ENCODE measurements around the gene LOXL4. TPM values are rescaled to one million over a fixed set of nuclear protein-coding genes. Genes with fewer than 3 reads are reported as not detected.

The LOXL4 gene
- total and polyA plus RNA-seq, 8 donors: 2.5 to 7.0 (median 5.6) TPM

DNA sequence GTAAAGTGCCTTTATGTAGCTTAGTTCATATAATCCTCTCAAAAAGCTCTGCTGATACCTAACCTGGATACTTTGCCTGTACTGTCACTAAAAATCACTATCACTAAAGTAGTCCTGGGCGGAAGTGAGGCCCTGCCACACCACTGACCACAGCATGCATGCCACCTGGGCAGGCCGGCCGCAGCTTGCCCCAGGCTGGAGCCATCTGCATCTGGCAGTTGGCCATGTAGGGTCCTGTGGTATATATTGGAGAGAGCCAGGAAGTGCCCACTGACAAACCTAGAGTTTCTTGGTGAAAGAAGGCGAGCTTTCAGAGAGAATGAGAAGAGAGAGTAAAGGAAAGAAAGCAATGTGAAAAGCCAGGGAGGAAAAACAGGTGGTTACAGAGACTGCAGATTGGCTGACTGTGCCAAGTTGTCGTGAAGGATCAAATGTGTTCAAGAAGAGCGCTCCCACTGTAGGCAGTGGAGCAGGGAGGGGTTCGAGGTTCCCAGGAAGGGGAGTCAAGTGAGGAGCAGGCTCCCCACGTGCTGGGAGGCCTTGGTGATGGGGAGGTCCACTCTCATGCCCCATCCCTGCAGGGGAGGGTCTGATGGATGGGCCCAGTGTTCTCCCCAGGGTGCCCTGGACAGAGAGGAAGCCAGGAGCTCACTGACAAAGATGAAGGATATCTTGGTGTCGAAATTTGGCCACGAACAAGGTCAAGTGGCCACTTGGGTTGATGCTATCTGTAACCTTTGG lies 13.6 kb downstream of the LOXL4 start:
- no peak overlapping the region for H3K4me3 ChIP-seq
- no peak for DNase-seq
- H3K4me1 ChIP-seq: peaks cover 0 to 3% of the 10 kb centered on the region in 2 donors

DNA sequence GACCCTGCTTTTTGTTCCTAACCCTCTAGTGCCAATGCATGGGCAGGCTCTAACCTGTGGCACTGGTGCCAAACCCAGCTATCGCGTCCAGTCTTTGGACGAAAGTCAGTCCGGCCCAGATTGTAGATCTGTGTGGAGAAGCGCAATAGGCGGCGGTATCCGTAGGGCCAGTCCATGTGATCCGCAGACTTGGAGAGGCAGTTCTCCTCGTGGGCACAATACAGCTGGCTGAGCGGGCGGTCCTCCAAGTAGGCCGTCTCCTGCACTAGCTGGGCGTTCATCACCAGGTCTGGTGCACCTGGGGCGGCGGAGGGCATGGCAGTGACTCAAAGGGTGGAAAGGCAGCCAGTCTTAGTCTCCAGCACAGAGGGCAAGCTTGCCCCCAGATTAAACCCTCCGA lies 14.5 kb downstream of the LOXL4 start:
- no peak overlapping the region for H3K27ac ChIP-seq
- no peak for DNase-seq
- no peaks in the 10 kb centered on the region for H3K9me3 ChIP-seq
- TF ChIP-seq, protein P1, sequence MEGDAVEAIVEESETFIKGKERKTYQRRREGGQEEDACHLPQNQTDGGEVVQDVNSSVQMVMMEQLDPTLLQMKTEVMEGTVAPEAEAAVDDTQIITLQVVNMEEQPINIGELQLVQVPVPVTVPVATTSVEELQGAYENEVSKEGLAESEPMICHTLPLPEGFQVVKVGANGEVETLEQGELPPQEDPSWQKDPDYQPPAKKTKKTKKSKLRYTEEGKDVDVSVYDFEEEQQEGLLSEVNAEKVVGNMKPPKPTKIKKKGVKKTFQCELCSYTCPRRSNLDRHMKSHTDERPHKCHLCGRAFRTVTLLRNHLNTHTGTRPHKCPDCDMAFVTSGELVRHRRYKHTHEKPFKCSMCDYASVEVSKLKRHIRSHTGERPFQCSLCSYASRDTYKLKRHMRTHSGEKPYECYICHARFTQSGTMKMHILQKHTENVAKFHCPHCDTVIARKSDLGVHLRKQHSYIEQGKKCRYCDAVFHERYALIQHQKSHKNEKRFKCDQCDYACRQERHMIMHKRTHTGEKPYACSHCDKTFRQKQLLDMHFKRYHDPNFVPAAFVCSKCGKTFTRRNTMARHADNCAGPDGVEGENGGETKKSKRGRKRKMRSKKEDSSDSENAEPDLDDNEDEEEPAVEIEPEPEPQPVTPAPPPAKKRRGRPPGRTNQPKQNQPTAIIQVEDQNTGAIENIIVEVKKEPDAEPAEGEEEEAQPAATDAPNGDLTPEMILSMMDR (IDR thresholded peaks at IDR 0.05): no peak
- H3K4me3 ChIP-seq: no peak overlapping the region
- H3K4me1 ChIP-seq: no peaks in the 10 kb centered on the region
- intact Hi-C loops (cut with DNase I): no loop called here
- ATAC-seq: no peak
- no peaks in the 10 kb centered on the region for H3K27me3 ChIP-seq
- peaks cover 0 to 51% of the 10 kb centered on the region in 2 donors for H3K36me3 ChIP-seq

More for the DNA sequence above, 13.6 kb downstream of the LOXL4 start:
- Histone ChIP-seq H3K36me3 (peaks cover 0 to 41% of the 10 kb centered on the region in 2 donors), H3K27ac (no peak overlapping the region), H3K9me3 (no peaks in the 10 kb centered on the region), H3K27me3 (no peaks in the 10 kb centered on the region)
- no peak for ATAC-seq
- TF ChIP-seq, protein P1 (IDR thresholded peaks at IDR 0.05): no peak
- intact Hi-C loops (cut with DNase I): no loop called here

GRCh38 chr10:98252464-98252863 lies 15.5 kb downstream of the LOXL4 start:
- no peaks in the 10 kb centered on the region for H3K27me3 ChIP-seq
- intact Hi-C loops (cut with DNase I): no loop called here
- no peak overlapping the region for H3K27ac ChIP-seq
- no peaks in the 10 kb centered on the region for H3K4me1 ChIP-seq
- H3K9me3 ChIP-seq: no peaks in the 10 kb centered on the region
- H3K4me3 ChIP-seq: no peak overlapping the region
- ATAC-seq (no peak), DNase-seq (no peak)
- peaks cover 0 to 61% of the 10 kb centered on the region in 2 donors for H3K36me3 ChIP-seq
- TF ChIP-seq, protein P1 (IDR thresholded peaks at IDR 0.05): no peak

GRCh38 chr10:98251399-98251798 lies 16.6 kb downstream of the LOXL4 start:
- ATAC-seq: no peak
- peaks cover 0 to 67% of the 10 kb centered on the region in 2 donors for H3K36me3 ChIP-seq
- no peaks in the 10 kb centered on the region for H3K9me3 ChIP-seq
- intact Hi-C loops (cut with DNase I): no loop called here
- no peak overlapping the region for H3K27ac ChIP-seq
- TF ChIP-seq, protein P1 (IDR thresholded peaks at IDR 0.05): no peak
- H3K4me3 ChIP-seq: no peak overlapping the region
- H3K27me3 ChIP-seq: no peaks in the 10 kb centered on the region
- no peak for DNase-seq
- H3K4me1 ChIP-seq: no peaks in the 10 kb centered on the region

DNA sequence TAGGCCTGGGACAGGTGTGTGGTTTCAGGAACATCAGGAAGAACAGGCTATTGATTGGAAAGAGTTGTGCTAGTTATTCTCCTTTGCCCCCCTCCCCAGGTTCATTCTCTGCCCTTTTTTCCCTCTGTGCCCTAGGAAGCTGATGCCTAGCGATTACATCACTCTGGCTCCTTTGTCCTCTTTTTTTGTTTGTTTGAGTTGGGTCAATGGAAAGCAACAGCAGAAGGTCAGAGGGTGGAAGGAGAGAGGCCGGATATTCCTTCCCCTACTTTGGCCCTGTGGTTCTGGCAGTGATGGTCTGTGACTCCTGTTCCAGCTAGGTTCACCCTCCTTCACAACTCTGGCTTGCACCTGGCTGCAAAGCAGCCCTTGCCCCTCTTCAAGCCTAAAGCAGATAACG lies 18.9 kb downstream of the LOXL4 start:
- Histone ChIP-seq H3K9me3 (no peaks in the 10 kb centered on the region), H3K4me3 (no peak overlapping the region), H3K27ac (no peak overlapping the region), H3K27me3 (no peaks in the 10 kb centered on the region), H3K36me3 (peaks cover 0 to 73% of the 10 kb centered on the region in 2 donors), H3K4me1 (no peaks in the 10 kb centered on the region)
- no peak for ATAC-seq
- TF ChIP-seq, protein P1 (IDR thresholded peaks at IDR 0.05): no peak
- intact Hi-C loops (cut with DNase I): loop anchor here in 1 of 2 donors (5.0 kb wide), 1 partner anchor 63 kb away; no protein-coding TSS in a partner anchor
- DNase-seq: no peak
